Adrenal gland (tissue), 5 donors: ENCODE measurements around the gene LRRN2.

Experiments used
- POLR2A ChIP-seq, 2 donors: fragments of 450-650 bp; IDR thresholded peaks; one replicate each; pipeline ENCODE4 v1.6.1; 2017; ENCODE audit warnings: antibody characterized with exemption in 2 of 2, mild to moderate bottlenecking in 2 of 2, moderate library complexity in 1 of 2
- TF ChIP-seq, protein P1 (sequence below), 6 experiments: fragments of 450-650 bp in 4 of 6; fragments of 200-600 bp in 2 of 6; sonication (generic) in 1 of 6; IDR thresholded peaks; 1 replicate in 5 of 6; 2 replicates in 1 of 6; pipeline versions ENCODE4 v1.5.1 to v1.8.0; 2016 to 2021; ENCODE audit warnings: antibody characterized with exemption in 6 of 6, mild to moderate bottlenecking in 2 of 6, moderate library complexity in 1 of 6
- donor health status: DM: no; HTN: no; CAD: no.

DNA sequence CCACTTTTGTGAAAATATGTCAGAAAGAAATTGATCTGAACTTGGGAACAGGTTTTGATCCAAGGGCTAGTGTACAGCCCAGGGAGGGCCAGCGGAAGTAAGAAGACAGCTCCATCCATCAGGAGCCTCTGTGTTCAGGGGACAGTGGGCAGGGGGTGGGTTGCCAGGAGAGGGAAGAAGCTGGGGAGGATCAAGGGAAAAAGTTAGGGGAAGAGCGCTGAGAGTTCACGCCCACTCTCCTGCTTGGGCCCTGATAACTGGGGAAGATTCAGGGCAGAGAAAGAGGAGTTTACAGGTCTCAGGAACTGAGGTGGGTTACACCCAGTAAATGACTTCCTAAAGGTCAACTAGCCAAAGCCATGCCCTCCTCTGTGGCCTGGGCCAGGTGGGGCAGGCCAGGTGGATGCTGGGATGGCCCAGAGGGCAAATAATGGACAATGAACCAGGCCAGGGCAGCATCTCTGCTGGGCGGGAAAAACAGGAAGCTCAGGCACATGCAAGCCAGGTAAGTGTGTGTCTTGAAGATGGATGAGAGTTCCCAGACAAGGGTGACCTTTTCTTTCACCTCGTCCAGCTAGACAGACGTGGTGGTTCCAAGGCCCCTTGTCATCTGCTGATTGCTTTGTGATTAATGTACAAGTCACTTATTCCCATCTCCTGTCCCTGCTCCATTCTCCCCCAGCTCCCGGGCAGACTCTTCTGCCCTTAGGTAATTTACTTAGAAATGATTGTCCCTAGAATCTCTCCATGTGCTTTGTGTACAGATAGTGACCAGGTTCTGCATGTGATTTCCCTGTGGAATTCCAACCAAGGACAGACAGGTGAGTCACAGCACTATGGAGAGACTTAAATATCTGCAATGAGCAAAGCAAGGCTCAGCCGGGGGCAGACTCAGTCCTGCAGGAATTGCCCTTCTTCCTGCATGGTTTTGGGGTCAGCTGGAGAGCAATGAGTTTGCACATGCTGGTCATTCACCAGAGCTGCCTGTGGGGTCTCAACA is 112.3 kb downstream of the LRRN2 start:
- TF ChIP-seq, protein P1, sequence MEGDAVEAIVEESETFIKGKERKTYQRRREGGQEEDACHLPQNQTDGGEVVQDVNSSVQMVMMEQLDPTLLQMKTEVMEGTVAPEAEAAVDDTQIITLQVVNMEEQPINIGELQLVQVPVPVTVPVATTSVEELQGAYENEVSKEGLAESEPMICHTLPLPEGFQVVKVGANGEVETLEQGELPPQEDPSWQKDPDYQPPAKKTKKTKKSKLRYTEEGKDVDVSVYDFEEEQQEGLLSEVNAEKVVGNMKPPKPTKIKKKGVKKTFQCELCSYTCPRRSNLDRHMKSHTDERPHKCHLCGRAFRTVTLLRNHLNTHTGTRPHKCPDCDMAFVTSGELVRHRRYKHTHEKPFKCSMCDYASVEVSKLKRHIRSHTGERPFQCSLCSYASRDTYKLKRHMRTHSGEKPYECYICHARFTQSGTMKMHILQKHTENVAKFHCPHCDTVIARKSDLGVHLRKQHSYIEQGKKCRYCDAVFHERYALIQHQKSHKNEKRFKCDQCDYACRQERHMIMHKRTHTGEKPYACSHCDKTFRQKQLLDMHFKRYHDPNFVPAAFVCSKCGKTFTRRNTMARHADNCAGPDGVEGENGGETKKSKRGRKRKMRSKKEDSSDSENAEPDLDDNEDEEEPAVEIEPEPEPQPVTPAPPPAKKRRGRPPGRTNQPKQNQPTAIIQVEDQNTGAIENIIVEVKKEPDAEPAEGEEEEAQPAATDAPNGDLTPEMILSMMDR (IDR thresholded peaks at IDR 0.05), result no peak
- TF ChIP-seq POLR2A (IDR thresholded peaks at IDR 0.05), result no peak
